Loucy (cell line): ENCODE data around the gene CTU1.

Experiments used
- H2AFZ ChIP-seq: fragments of 200-600 bp; sonication (generic); 2 replicates; pipeline ENCODE4 v1.6.0; 2016; ENCODE audit warnings: antibody characterized with exemption, mild to moderate bottlenecking, low read length, moderate library complexity
- H3F3A ChIP-seq: fragments of 200-600 bp; 2 replicates; pipeline ENCODE4 v1.6.0; 2016; ENCODE audit warnings: antibody characterized with exemption, low read depth, mild to moderate bottlenecking
- H3K27me3 ChIP-seq: fragments of 200-600 bp; sonication (generic); 2 replicates; pipeline ENCODE4 v1.6.1; 2014; ENCODE audit warnings: low read length, mild to moderate bottlenecking; ENCODE audit not compliant: insufficient read depth, poor library complexity, severe bottlenecking
- H3K36me3 ChIP-seq: fragments of 200-600 bp; sonication (generic); 2 replicates; pipeline ENCODE4 v1.6.1; 2016; ENCODE audit warnings: low read length; ENCODE audit not compliant: insufficient read depth
- H3K4me1 ChIP-seq: fragments of 200-600 bp; sonication (generic); 2 replicates; pipeline ENCODE4 v1.5.1; 2014; ENCODE audit warnings: low read length, mild to moderate bottlenecking; ENCODE audit not compliant: insufficient read depth, poor library complexity, severe bottlenecking
- H3K4me2 ChIP-seq: fragments of 200-600 bp; sonication (generic); 2 replicates; pipeline ENCODE4 v1.6.0; 2014; ENCODE audit warnings: antibody characterized with exemption, low read length, low read depth, mild to moderate bottlenecking; ENCODE audit not compliant: poor library complexity, severe bottlenecking
- H3K4me3 ChIP-seq: fragments of 200-600 bp; sonication (generic); 2 replicates; pipeline ENCODE4 v1.5.1; 2014; ENCODE audit warnings: low read length, mild to moderate bottlenecking, mixed read lengths; ENCODE audit not compliant: poor library complexity, severe bottlenecking
- H3K79me2 ChIP-seq: fragments of 200-600 bp; sonication (generic); 2 replicates; pipeline ENCODE4 v1.6.1; 2014; ENCODE audit warnings: low read length; ENCODE audit not compliant: insufficient read depth
- H3K9ac ChIP-seq: fragments of 200-600 bp; sonication (generic); 2 replicates; pipeline ENCODE4 v1.6.0; 2014; ENCODE audit warnings: mild to moderate bottlenecking, low read depth, low read length, moderate library complexity; ENCODE audit not compliant: poor library complexity, severe bottlenecking
- H3K9me2 ChIP-seq: fragments of 200-600 bp; sonication (generic); replicated peaks from 2 replicates; pipeline ENCODE4 v1.6.1; 2016; ENCODE audit warnings: low read depth, low read length, mixed read lengths
- H3K9me3 ChIP-seq: fragments of 200-600 bp; sonication (generic); 2 replicates; pipeline ENCODE4 v1.6.1; 2014; ENCODE audit warnings: mild to moderate bottlenecking, antibody characterized with exemption, low read length, low read depth; ENCODE audit not compliant: insufficient read depth
- H4K20me1 ChIP-seq: fragments of 200-600 bp; sonication (generic); 2 replicates; pipeline ENCODE4 v1.6.0; 2014; ENCODE audit warnings: antibody characterized with exemption, low read length, mild to moderate bottlenecking; ENCODE audit not compliant: insufficient read depth, poor library complexity, severe bottlenecking
- CTCF ChIP-seq: fragments of 200-600 bp; sonication (generic); conservative IDR thresholded peaks from 2 replicates; pipeline ENCODE4 v1.5.1; 2014; ENCODE audit warnings: mild to moderate bottlenecking, antibody characterized with exemption, low read length
- EZH2phosphoT487 ChIP-seq: fragments of 200-600 bp; IDR thresholded peaks from 2 replicates; pipeline ENCODE4 v1.6.1; 2018; ENCODE audit warnings: antibody characterized with exemption, mild to moderate bottlenecking, moderate library complexity, borderline replicate concordance

Gene CTU1

GRCh38 chr19:51084505-51084904, 23.7 kb downstream of the CTU1 start:
- no peaks in the 10 kb centered on the region; the same call in 1 of the 2 replicates for H3K9me3 ChIP-seq
- no peak overlapping the region for H2AFZ ChIP-seq
- no peaks in the 10 kb centered on the region for H3K79me2 ChIP-seq
- H4K20me1 ChIP-seq = no peaks in the 10 kb centered on the region
- no peaks in the 10 kb centered on the region for H3K36me3 ChIP-seq
- H3K27me3 ChIP-seq = no peaks in the 10 kb centered on the region
- H3K4me2 ChIP-seq = no peak overlapping the region
- H3K9me2 ChIP-seq = no peaks in the 10 kb centered on the region
- H3F3A ChIP-seq = no peaks in the 10 kb centered on the region
- H3K4me3 ChIP-seq = no peak overlapping the region
- TF ChIP-seq EZH2phosphoT487 (no peak), CTCF (no peak)
- H3K4me1 ChIP-seq = no peaks in the 10 kb centered on the region
- H3K9ac ChIP-seq = no peak overlapping the region

- no peak overlapping the region for H3K4me3 ChIP-seq
- H3F3A ChIP-seq = no peaks in the 10 kb centered on the region
- H3K9ac ChIP-seq = no peak overlapping the region
- no peak overlapping the region for H2AFZ ChIP-seq
- no peaks in the 10 kb centered on the region for H3K27me3 ChIP-seq
- no peaks in the 10 kb centered on the region for H3K79me2 ChIP-seq
- TF ChIP-seq EZH2phosphoT487 (no peak), CTCF (no peak)
- H3K36me3 ChIP-seq = no peaks in the 10 kb centered on the region
- no peaks in the 10 kb centered on the region for H3K9me2 ChIP-seq
- no peaks in the 10 kb centered on the region for H4K20me1 ChIP-seq
- no peak overlapping the region for H3K4me2 ChIP-seq
- no peaks in the 10 kb centered on the region for H3K4me1 ChIP-seq
- no peaks in the 10 kb centered on the region; the same call in 1 of the 2 replicates for H3K9me3 ChIP-seq
Observed at GRCh38 chr19:51083783-51084182, 24.4 kb downstream of the CTU1 start.

- Histone ChIP-seq H3K4me2 (no peak overlapping the region), H3F3A (no peaks in the 10 kb centered on the region), H4K20me1 (no peaks in the 10 kb centered on the region), H3K4me1 (no peaks in the 10 kb centered on the region), H3K9me2 (no peaks in the 10 kb centered on the region), H3K79me2 (no peaks in the 10 kb centered on the region), H3K36me3 (no peaks in the 10 kb centered on the region), H3K4me3 (no peak overlapping the region), H3K9me3 (no peaks in the 10 kb centered on the region; the same call in 1 of the 2 replicates), H2AFZ (no peak overlapping the region), H3K27me3 (no peaks in the 10 kb centered on the region), H3K9ac (no peak overlapping the region)
- no peak for TF ChIP-seq CTCF
- TF ChIP-seq EZH2phosphoT487 = no peak
Observed at GRCh38 chr19:51083181-51083580, 25.0 kb downstream of the CTU1 start.
